Stimulated activated naive CD8-positive, alpha-beta T cell treated with anti-CD3 and anti-CD28 coated beads, Interleukin-15, amount 100 ng/mL, for 72 hours (primary cell): ENCODE measurements around the gene JARID2.

Experiments used
- ATAC-seq: fragments of 150-1000 bp; cut with Tn5 transposase; 2 replicates; pipeline ENCODE4 v1.10.0; 2021; ENCODE audit warnings: mild to moderate bottlenecking, moderate library complexity
- DNase-seq, 2 donors: peaks; one replicate each; pipeline ENCODE4 v3.0.0; 2021 to 2022
- H3K27ac Mint-ChIP-seq, 2 donors: one replicate each; pipeline ENCODE4 v1.8.0; 2022; ENCODE audit warnings: mild to moderate bottlenecking in 2 of 2, mixed read lengths in 2 of 2, moderate library complexity in 2 of 2
- H3K27me3 Mint-ChIP-seq: one replicate; pipeline ENCODE4 v1.8.0; 2022; ENCODE audit warnings: mixed read lengths
- H3K4me1 Mint-ChIP-seq: one replicate; pipeline ENCODE4 v1.8.0; 2022; ENCODE audit warnings: mild to moderate bottlenecking, mixed read lengths
- H3K4me3 Mint-ChIP-seq, 2 donors: one replicate each; pipeline ENCODE4 v1.8.0; 2022; ENCODE audit warnings: mild to moderate bottlenecking in 2 of 2, mixed read lengths in 2 of 2, moderate library complexity in 1 of 2
- H3K9me3 Mint-ChIP-seq, 2 donors: one replicate each; pipeline ENCODE4 v1.8.0; 2022; ENCODE audit warnings: mixed read lengths in 2 of 2

The JARID2 gene

GRCh38 chr6:15254070-15254975, 8.5 kb downstream of the JARID2 start:
- DNase-seq: no peak
- H3K27me3 Mint-ChIP-seq: no peaks in the 10 kb centered on the region

DNA sequence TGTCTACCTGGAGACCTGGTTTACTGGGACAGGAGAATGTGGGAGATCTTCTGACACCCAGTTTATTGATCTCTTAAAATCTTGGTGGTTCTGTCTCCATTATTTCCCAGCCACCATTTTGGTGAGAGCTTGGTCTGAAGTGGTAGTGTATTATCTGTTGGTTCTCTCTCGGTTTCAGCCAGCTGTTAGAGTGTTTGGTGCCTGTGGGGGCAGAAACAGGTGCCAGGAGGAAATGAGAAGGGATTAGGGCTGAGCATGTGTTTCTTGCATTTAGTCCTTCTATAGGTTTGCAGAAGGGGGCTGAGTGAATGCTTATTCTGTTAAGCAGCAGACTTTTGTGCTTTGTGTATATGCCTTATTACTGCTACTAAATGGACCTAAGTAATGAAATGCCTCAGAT, 9.6 kb downstream of the JARID2 start:
- peak; percentile 92 for ATAC-seq
- Mint-ChIP-seq H3K27me3 (no peaks in the 10 kb centered on the region), H3K4me1 (peaks cover 100% of the 10 kb centered on the region), H3K4me3 (peak overlapping the region; percentile 40 to 48), H3K27ac (peak overlapping the region in 1 of 2 donors; percentile 19), H3K9me3 (no peaks in the 10 kb centered on the region)
- DNase-seq: peak; percentile 19 to 57

More at GRCh38 chr6:15254070-15254975, 8.5 kb downstream of the JARID2 start:
- H3K9me3 Mint-ChIP-seq: no peaks in the 10 kb centered on the region
- peak overlapping the region in 1 of 2 donors; percentile 27 for H3K27ac Mint-ChIP-seq
- no peak for ATAC-seq
- H3K4me1 Mint-ChIP-seq: peaks cover 99% of the 10 kb centered on the region
- peak overlapping the region; percentile 48 to 99 for H3K4me3 Mint-ChIP-seq

DNA sequence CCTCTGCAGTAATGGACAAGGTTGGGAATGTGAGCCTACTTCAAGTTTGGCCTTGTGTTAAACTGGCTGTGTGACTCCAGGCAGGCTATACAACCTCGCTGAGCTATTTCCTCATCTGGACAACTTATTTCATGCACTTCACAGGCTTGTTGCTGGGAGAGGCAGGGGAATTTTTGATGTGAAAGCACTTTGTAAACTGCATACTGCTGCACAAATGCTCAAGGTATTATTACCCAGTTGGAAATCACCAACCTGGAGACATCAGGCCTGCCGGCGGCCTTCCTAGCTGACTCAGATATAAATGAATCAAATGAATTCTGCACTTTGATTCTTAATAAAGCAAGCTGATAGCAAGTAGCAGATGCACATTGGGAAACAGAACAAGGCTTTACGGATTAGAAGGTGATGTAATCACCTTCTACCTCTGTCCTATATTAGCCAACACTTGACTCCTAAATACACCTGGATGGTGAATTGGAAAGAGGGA, 10.1 kb downstream of the JARID2 start:
- no peak overlapping the region for H3K27ac Mint-ChIP-seq
- H3K27me3 Mint-ChIP-seq: no peaks in the 10 kb centered on the region
- no peaks in the 10 kb centered on the region for H3K9me3 Mint-ChIP-seq
- DNase-seq (no peak), ATAC-seq (peak; percentile 27)
- peaks cover 100% of the 10 kb centered on the region for H3K4me1 Mint-ChIP-seq
- H3K4me3 Mint-ChIP-seq: peak overlapping the region in 1 of 2 donors; percentile 40

DNA sequence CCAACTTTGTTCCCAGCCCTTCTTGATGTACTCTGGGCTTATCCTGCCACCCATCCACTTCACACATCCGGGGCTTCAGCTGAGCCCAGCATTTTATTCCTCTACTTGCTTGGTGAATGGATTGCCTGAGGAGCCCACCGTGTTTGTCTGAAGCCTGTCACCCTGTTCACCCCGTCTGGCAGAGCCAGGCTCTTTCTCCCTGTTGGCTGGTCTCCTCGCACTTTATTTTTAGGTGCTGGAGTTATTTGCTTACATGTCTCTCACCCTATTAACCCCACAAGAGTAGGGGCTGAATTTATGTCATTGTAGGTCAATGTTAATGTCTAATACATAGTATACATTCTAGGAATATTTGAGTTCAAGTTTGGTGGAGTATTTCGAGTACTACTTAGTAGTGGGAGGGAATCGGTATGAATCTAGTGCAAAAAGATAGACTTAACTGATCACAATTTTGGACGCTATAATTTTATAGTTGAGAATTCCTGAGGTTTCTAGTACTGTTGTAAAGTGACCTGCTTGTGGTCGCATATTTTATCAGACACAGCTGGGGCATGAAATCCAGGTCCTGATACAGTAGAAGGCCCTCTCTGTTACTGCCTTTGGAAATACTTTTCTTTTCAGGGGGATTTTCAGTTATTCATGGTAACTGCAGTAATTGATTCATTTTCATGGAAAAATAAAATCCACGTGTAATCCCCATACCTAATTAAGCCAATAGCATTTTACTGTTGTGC, 10.8 kb downstream of the JARID2 start:
- Mint-ChIP-seq H3K27ac (peak overlapping the region in 1 of 2 donors; percentile 23), H3K4me1 (peaks cover 99% of the 10 kb centered on the region), H3K9me3 (no peaks in the 10 kb centered on the region), H3K27me3 (no peaks in the 10 kb centered on the region), H3K4me3 (no peak overlapping the region)
- DNase-seq (no peak), ATAC-seq (no peak)

DNA sequence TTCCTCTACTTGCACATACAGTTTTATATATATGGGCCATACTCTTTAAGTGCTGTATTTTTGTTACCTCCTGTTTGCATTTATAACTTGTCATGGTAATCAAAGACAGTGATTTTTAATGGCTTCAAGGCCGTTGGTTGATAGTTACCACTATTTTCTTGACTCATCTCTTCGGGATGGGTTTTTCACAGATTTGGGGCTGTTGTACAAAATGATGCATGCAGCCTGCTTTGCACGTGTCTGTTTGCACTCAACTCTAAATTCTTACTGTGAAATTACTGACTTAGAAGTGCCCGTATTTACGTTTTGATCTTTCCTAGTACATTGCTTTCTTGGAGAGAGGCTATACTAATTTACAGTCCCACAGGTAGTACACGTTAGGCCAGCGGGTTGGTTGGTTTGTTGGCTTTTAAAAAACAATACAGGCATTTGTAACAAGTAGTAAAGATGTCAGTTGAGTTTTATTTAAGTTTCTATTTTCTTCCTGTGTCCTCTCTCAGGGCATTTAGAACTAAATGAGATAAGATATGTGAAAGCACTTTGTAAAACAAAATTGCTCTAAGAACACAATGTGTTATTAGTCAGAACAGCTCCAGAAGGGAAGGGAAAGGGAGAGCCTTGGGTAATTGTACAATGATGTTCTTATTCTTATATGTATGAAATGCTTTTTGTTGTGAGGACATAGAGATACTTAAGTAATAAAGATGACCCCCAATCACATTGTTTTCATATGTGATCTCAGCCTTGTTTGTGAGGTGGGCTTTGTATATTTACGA, 11.7 kb downstream of the JARID2 start:
- no peak for ATAC-seq
- H3K4me1 Mint-ChIP-seq: peaks cover 96% of the 10 kb centered on the region
- no peak for DNase-seq
- no peak overlapping the region for H3K27ac Mint-ChIP-seq
- no peaks in the 10 kb centered on the region for H3K9me3 Mint-ChIP-seq
- H3K4me3 Mint-ChIP-seq: peak overlapping the region in 1 of 2 donors; percentile 18
- no peaks in the 10 kb centered on the region for H3K27me3 Mint-ChIP-seq

DNA sequence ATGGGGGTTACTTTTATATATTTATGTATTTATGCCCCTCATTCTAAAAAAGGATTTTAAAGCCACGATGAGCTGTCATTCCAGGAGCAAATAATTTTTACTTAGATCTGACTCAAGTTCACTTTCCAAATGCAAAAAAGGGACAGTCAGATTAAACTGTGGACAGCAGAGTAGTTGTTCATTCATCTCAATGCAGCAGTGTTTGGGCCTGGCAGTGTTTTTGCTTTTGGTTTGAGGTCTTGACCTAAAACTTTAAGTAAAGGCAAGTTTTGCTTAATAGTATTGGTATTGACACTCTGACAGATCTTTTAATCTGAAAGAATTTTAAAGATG, 13.9 kb downstream of the JARID2 start:
- Mint-ChIP-seq H3K4me1 (peaks cover 96% of the 10 kb centered on the region), H3K9me3 (no peaks in the 10 kb centered on the region), H3K4me3 (peak overlapping the region; percentile 24 to 37), H3K27ac (peak overlapping the region; percentile 66 to 77), H3K27me3 (no peaks in the 10 kb centered on the region)
- no peak for DNase-seq
- ATAC-seq: no peak

GRCh38 chr6:15260099-15260821, 14.4 kb downstream of the JARID2 start:
- H3K4me3 Mint-ChIP-seq: peak overlapping the region; percentile 24 to 37
- no peaks in the 10 kb centered on the region for H3K27me3 Mint-ChIP-seq
- H3K4me1 Mint-ChIP-seq: peaks cover 96% of the 10 kb centered on the region
- ATAC-seq: no peak
- no peak for DNase-seq
- H3K9me3 Mint-ChIP-seq: no peaks in the 10 kb centered on the region
- H3K27ac Mint-ChIP-seq: peak overlapping the region; percentile 66 to 77

GRCh38 chr6:15263780-15264374, 18.0 kb downstream of the JARID2 start:
- Mint-ChIP-seq H3K27me3 (no peaks in the 10 kb centered on the region), H3K4me3 (peak overlapping the region; percentile 57 to 73)
- DNase-seq: no peak

DNA sequence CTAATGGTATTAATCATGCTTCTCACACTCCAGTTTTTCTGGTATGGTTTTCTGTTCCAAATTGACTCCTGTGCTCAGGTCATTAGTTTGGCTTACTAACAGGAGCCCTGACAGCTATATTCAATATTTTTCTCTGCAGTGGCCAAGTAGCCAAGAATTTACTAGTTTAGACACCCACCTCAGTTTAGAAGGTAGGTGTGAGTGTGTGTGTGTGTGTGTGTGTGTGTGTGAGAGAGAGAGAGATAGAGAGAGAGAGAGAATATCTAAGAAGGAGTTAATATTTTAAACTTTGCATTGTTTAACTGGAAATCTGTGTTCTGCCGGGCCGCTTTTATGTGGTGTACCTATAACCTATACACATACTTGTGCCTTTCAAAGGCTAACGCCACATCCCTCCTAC, 18.5 kb downstream of the JARID2 start:
- Mint-ChIP-seq H3K4me3 (peak overlapping the region; percentile 57 to 73), H3K27me3 (no peaks in the 10 kb centered on the region), H3K4me1 (peaks cover 96% of the 10 kb centered on the region), H3K27ac (peak overlapping the region in 1 of 2 donors; percentile 79), H3K9me3 (no peaks in the 10 kb centered on the region)
- DNase-seq: no peak
- ATAC-seq: peak; percentile 15

More at GRCh38 chr6:15263780-15264374, 18.0 kb downstream of the JARID2 start:
- Mint-ChIP-seq H3K4me1 (peaks cover 96% of the 10 kb centered on the region), H3K9me3 (no peaks in the 10 kb centered on the region), H3K27ac (no peak overlapping the region)
- ATAC-seq: no peak

DNA sequence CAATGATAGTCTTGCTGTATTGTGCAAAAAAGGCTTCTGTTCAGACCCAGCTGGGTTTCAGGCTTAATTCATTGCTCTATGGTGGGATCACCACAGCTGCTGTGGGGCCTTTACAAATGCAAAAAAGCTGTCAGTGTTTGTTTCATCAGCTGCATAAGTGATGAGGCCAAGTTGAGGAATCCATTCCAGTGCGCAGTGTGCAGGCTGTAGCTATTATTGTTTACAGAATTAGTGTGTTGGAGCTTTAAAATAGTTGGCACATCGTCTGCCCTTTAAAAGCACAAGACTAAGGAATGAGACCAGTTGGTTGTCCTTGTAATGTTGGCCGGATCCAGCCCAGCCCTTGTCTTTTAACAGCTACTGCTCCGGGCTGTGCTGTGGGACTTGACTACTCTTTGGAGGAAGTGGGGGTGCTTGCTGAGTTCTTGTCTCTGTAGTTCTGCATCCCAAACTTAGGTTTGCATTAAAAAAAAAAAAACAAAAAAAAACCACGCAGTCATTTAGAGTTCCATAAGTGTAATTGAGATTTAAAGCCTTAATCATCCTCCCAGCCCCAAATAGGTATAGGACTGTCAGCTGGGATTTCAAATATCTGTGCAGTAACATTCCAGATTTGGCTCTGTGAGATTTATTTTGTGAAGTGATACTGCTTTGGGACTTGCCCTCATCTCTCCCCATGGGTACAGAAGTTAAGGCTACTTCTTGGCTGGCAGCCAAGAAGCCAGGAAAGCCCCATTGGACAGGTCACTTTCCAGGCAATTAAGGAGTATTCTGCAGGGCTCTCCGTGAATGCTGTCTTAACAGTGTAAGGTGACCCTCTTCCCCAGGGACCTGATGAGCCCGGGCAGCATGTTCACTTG, 19.3 kb downstream of the JARID2 start:
- Mint-ChIP-seq H3K4me1 (peaks cover 96% of the 10 kb centered on the region), H3K4me3 (peak overlapping the region; percentile 57 to 73), H3K9me3 (no peaks in the 10 kb centered on the region), H3K27me3 (no peaks in the 10 kb centered on the region), H3K27ac (peak overlapping the region in 1 of 2 donors; percentile 37)
- no peak for ATAC-seq
- DNase-seq: no peak

DNA sequence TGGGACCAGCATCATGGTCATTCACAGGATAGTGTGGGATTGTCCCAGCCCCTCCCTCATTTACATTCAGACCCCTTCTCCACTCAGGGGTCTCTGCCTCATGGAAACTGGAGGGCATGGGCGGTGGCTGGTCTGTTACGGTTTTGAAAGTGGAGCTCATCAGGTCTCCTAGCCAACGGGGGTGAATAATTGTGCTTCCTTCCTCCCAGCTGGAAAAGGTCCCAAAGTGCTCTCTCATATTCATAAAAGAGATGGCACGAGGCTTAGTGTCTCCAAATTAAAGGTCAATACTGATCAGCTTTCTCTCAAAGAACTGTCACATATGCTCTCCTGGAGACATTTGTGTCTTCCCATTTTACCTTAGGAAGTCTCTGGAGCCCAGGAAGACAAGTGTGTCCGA, 19.9 kb downstream of the JARID2 start:
- no peaks in the 10 kb centered on the region for H3K27me3 Mint-ChIP-seq
- H3K9me3 Mint-ChIP-seq: no peaks in the 10 kb centered on the region
- H3K4me1 Mint-ChIP-seq: peaks cover 96% of the 10 kb centered on the region
- ATAC-seq: no peak
- peak overlapping the region; percentile 48 to 73 for H3K4me3 Mint-ChIP-seq
- DNase-seq: no peak
- H3K27ac Mint-ChIP-seq: no peak overlapping the region

GRCh38 chr6:15266423-15266996, 20.6 kb downstream of the JARID2 start:
- H3K9me3 Mint-ChIP-seq: no peaks in the 10 kb centered on the region
- no peak for ATAC-seq

GRCh38 chr6:15267221-15267620, 21.4 kb downstream of the JARID2 start:
- peak overlapping the region in 1 of 2 donors; percentile 13 for H3K4me3 Mint-ChIP-seq
- no peak overlapping the region for H3K27ac Mint-ChIP-seq
- peaks cover 100% of the 10 kb centered on the region for H3K4me1 Mint-ChIP-seq
- DNase-seq (no peak), ATAC-seq (no peak)
- no peaks in the 10 kb centered on the region for H3K27me3 Mint-ChIP-seq
- no peaks in the 10 kb centered on the region for H3K9me3 Mint-ChIP-seq

More at GRCh38 chr6:15266423-15266996, 20.6 kb downstream of the JARID2 start:
- H3K27me3 Mint-ChIP-seq: no peaks in the 10 kb centered on the region
- H3K4me1 Mint-ChIP-seq: peaks cover 96% of the 10 kb centered on the region
- H3K4me3 Mint-ChIP-seq: peak overlapping the region; percentile 46 to 48
- peak overlapping the region in 1 of 2 donors; percentile 11 for H3K27ac Mint-ChIP-seq
- DNase-seq: no peak
